PC-3 (cell line): ENCODE data around the gene NUDT8.

Experiments
- CTCF ChIP-seq: fragments of 300-600 bp; sonication (generic); conservative IDR thresholded peaks from 2 replicates; pipeline ENCODE4 v1.5.1; 2017; ENCODE audit warnings: antibody characterized with exemption, low read depth, mild to moderate bottlenecking, low read length
- EZH2 ChIP-seq: fragments of 300-600 bp; sonication (generic); IDR thresholded peaks from one replicate; pipeline ENCODE4 v1.6.1; 2017; ENCODE audit warnings: antibody characterized with exemption, mild to moderate bottlenecking, low read length; ENCODE audit not compliant: unreplicated experiment

- no peak for TF ChIP-seq CTCF
- no peak for TF ChIP-seq EZH2
Observed at GRCh38 chr11:67599149-67599548, 30.6 kb downstream of the NUDT8 start.
